Fibroblast of lung (primary cell): ENCODE measurements around the gene NID1. TPM values are rescaled to one million over a fixed set of nuclear protein-coding genes. Genes with fewer than 3 reads are reported as not detected.

Experiments
- DNase-seq, 2 donors: peaks; one replicate each; pipeline versions ENCODE4 v3.0.0 to v3.0.0-alpha.2; 2010; ENCODE audit warnings: low read depth in 2 of 2
- H2AFZ ChIP-seq: 2 replicates; pipeline ENCODE4 v1.5.1; 2012; ENCODE audit warnings: low read length, control low read depth, inconsistent platforms
- H3K27ac ChIP-seq: 2 replicates; pipeline ENCODE4 v1.5.1; 2011; ENCODE audit warnings: low read length, control low read depth; ENCODE audit not compliant: insufficient read depth
- H3K27me3 ChIP-seq: 2 replicates; pipeline ENCODE4 v1.5.1; 2011; ENCODE audit warnings: mild to moderate bottlenecking, low read length; ENCODE audit not compliant: control insufficient read depth, insufficient read depth
- H3K36me3 ChIP-seq: 2 replicates; pipeline ENCODE4 v1.5.1; 2011; ENCODE audit warnings: low read length; ENCODE audit not compliant: control insufficient read depth, insufficient read depth
- H3K4me1 ChIP-seq: 2 replicates; pipeline ENCODE4 v1.5.1; 2011; ENCODE audit warnings: low read length; ENCODE audit not compliant: control insufficient read depth, insufficient read depth; ENCODE audit errors: extremely low read depth
- H3K4me2 ChIP-seq: 2 replicates; pipeline ENCODE4 v1.5.1; 2011; ENCODE audit warnings: low read length, control low read depth; ENCODE audit not compliant: insufficient read depth; ENCODE audit errors: extremely low read depth
- H3K4me3 ChIP-seq, 4 experiments: fragments of 200-600 bp in 1 of 4; sonication (generic) in 1 of 4; replicated peaks in 1 of 4; 2 replicates each; pipeline ENCODE4 v1.5.1; 2011 to 2016; ENCODE audit warnings: low read length in 4 of 4, low read depth in 3 of 4, mild to moderate bottlenecking in 3 of 4, control low read depth in 2 of 4, inconsistent platforms in 1 of 4, mixed read lengths in 1 of 4; ENCODE audit not compliant: insufficient read depth in 1 of 4; ENCODE audit errors: control extremely low read depth in 1 of 4
- H3K79me2 ChIP-seq: 2 replicates; pipeline ENCODE4 v1.5.1; 2012; ENCODE audit warnings: mild to moderate bottlenecking, low read length, inconsistent platforms; ENCODE audit not compliant: control insufficient read depth, insufficient read depth
- H3K9ac ChIP-seq: 2 replicates; pipeline ENCODE4 v1.5.1; 2011; ENCODE audit warnings: mild to moderate bottlenecking, low read length, control low read depth; ENCODE audit not compliant: insufficient read depth
- H3K9me3 ChIP-seq: 2 replicates; pipeline ENCODE4 v1.5.1; 2012; ENCODE audit warnings: low read depth, low read length; ENCODE audit not compliant: control insufficient read depth, insufficient read depth
- H4K20me1 ChIP-seq: 2 replicates; pipeline ENCODE4 v1.5.1; 2011; ENCODE audit warnings: low read length; ENCODE audit not compliant: control insufficient read depth, insufficient read depth; ENCODE audit errors: extremely low read depth
- EZH2 ChIP-seq: IDR thresholded peaks from 2 replicates; pipeline ENCODE4 v1.5.1; 2012; ENCODE audit warnings: low read length, control low read depth, mild to moderate bottlenecking; ENCODE audit errors: missing control alignments
- polyA plus RNA-seq, 2 donors: library from polyadenylated mRNA; depleted of rRNA in 1 of 2; stranded (reverse) in 1 of 2; unstranded in 1 of 2; fragments of >200 nt; gene quantifications; 2 replicates each; pipeline ENCODE4 v1.2.1, GENCODE V29; 2011 to 2012; ENCODE audit warnings: missing spikeins in 1 of 2
- total RNA-seq: library from RNA; depleted of rRNA; stranded (reverse); fragments of >200 nt; gene quantifications from 2 replicates; pipeline ENCODE4 v1.2.1, GENCODE V29; 2014
- TF ChIP-seq, protein P1 (sequence below), 2 donors: IDR thresholded peaks in 1 of 2; conservative IDR thresholded peaks in 1 of 2; 1 replicate in 1 of 2; 2 replicates in 1 of 2; pipeline ENCODE4 v1.5.1; 2011 to 2012; ENCODE audit warnings: low read length in 2 of 2, control low read depth in 1 of 2, inconsistent platforms in 1 of 2, low read depth in 1 of 2, mild to moderate bottlenecking in 1 of 2

NID1 gene
- total and polyA plus RNA-seq, 2 donors (not counting 1 experiment from before 2014, with no cell fraction given), result 29.1 to 152 TPM

DNA sequence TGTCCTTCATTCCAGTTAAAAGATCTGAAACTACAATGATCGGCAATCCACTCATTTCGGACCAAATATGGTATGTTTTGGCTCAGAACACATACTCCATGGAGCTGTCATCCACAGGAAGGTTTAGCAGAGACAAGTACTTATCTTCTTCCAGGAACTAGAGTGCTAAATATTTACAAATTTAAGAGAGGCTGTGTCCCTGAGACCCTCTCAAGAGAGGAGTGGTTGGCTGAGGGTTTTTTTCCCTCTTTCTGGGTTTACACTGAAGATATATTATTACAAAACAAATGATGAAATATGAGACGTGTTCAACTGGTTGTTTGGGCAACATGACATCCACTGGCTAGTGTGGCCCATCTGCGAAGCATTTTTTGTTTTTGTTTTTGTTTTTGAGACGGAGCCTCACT lies 25.9 kb upstream of the NID1 start:
- TF ChIP-seq EZH2, result no peak
- TF ChIP-seq, protein P1, sequence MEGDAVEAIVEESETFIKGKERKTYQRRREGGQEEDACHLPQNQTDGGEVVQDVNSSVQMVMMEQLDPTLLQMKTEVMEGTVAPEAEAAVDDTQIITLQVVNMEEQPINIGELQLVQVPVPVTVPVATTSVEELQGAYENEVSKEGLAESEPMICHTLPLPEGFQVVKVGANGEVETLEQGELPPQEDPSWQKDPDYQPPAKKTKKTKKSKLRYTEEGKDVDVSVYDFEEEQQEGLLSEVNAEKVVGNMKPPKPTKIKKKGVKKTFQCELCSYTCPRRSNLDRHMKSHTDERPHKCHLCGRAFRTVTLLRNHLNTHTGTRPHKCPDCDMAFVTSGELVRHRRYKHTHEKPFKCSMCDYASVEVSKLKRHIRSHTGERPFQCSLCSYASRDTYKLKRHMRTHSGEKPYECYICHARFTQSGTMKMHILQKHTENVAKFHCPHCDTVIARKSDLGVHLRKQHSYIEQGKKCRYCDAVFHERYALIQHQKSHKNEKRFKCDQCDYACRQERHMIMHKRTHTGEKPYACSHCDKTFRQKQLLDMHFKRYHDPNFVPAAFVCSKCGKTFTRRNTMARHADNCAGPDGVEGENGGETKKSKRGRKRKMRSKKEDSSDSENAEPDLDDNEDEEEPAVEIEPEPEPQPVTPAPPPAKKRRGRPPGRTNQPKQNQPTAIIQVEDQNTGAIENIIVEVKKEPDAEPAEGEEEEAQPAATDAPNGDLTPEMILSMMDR (conservative IDR thresholded peaks at IDR 0.05 in 1 of 2, IDR thresholded peaks at IDR 0.05 in 1 of 2; ENCODE audit: low read depth in 1 of 2, low read length in 2 of 2), result no peak
- Histone ChIP-seq H3K4me1 (no peaks in the 10 kb centered on the region), H3K36me3 (no peaks in the 10 kb centered on the region), H2AFZ (no peak overlapping the region), H3K4me2 (peak overlapping the region; percentile 39), H3K27me3 (no peaks in the 10 kb centered on the region), H3K79me2 (no peaks in the 10 kb centered on the region), H3K27ac (no peak overlapping the region), H4K20me1 (no peaks in the 10 kb centered on the region), H3K4me3 (peak overlapping the region in 2 of 4 experiments; percentile 22 to 25), H3K9ac (no peak overlapping the region), H3K9me3 (no peaks in the 10 kb centered on the region)
- DNase-seq, result peak in 1 of 2 donors; percentile 63

DNA sequence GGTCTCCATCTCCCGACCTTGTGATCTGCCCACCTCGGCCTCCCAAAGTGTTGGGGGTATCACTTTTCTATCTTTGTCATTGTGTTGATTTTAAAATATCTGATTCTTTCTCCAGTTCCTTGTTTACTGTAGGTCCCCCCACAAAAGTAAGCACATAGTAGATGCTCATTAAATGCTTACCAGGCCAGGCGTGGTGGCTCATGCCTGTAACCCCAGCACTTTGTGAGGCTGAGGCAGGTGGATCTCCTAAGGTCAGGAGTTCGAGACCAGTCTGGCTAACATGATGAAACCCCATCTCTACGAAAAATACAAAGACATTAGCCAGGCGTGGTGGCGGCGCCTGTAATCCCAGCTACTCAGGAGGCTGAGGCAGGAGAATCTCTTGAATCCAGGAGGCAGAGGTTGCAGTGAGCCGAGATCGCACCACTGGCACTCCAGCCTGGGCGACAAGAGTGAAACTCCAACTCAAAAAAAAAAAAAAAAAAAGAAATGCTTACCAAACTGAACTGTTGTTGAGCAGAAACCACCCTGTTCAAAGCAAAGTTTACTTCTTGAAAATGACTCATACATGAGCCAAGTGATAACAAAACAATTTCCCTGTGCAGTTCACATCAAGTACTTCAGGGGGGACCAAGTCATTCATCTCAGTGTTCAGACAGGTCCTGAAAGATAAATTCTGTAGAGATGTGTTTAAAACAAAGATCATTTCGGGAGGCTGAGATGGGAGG lies 24.3 kb upstream of the NID1 start:
- no peak overlapping the region for H3K4me3 ChIP-seq
- no peaks in the 10 kb centered on the region for H3K79me2 ChIP-seq
- no peaks in the 10 kb centered on the region for H3K27me3 ChIP-seq
- H3K9ac ChIP-seq, result no peak overlapping the region
- H3K9me3 ChIP-seq, result no peaks in the 10 kb centered on the region
- H3K4me1 ChIP-seq, result no peaks in the 10 kb centered on the region
- H4K20me1 ChIP-seq, result no peaks in the 10 kb centered on the region
- DNase-seq, result peak; percentile 56 to 85
- no peak for TF ChIP-seq EZH2
- TF ChIP-seq, protein P1 (conservative IDR thresholded peaks at IDR 0.05 in 1 of 2, IDR thresholded peaks at IDR 0.05 in 1 of 2; ENCODE audit: low read depth in 1 of 2, low read length in 2 of 2), result no peak
- H3K36me3 ChIP-seq, result no peaks in the 10 kb centered on the region
- H3K27ac ChIP-seq, result no peak overlapping the region
- H2AFZ ChIP-seq, result no peak overlapping the region
- H3K4me2 ChIP-seq, result no peak overlapping the region

DNA sequence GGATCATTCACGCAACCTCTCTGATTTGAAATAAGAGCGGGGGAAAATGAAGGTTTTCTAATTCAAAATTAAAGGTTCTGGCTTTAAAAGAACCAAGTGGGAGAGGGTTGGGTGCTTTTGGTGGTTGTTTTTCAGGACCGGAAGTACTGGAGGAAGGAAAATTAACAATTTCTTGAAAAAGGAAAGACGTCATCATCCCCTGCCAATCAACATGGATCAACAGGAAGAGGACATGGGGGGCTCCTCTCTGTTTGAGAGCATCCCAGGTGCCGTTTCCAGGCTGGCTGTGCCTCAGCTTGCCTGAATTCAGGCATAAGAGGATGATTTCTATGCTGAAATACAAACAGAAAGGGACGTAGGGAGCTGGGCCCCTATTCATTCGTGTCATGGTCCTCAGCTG lies 21.6 kb upstream of the NID1 start:
- no peak for DNase-seq
- TF ChIP-seq EZH2, result no peak
- TF ChIP-seq, protein P1 (conservative IDR thresholded peaks at IDR 0.05 in 1 of 2, IDR thresholded peaks at IDR 0.05 in 1 of 2; ENCODE audit: low read depth in 1 of 2, low read length in 2 of 2), result no peak
- Histone ChIP-seq H3K79me2 (no peaks in the 10 kb centered on the region), H2AFZ (no peak overlapping the region), H3K4me2 (no peak overlapping the region), H3K9me3 (no peaks in the 10 kb centered on the region), H3K4me3 (no peak overlapping the region), H3K27ac (no peak overlapping the region), H3K27me3 (no peaks in the 10 kb centered on the region), H3K9ac (no peak overlapping the region), H3K36me3 (no peaks in the 10 kb centered on the region), H4K20me1 (no peaks in the 10 kb centered on the region), H3K4me1 (no peaks in the 10 kb centered on the region)
